ENCODE data around the gene SPPL2B.

SPPL2B gene

DNA sequence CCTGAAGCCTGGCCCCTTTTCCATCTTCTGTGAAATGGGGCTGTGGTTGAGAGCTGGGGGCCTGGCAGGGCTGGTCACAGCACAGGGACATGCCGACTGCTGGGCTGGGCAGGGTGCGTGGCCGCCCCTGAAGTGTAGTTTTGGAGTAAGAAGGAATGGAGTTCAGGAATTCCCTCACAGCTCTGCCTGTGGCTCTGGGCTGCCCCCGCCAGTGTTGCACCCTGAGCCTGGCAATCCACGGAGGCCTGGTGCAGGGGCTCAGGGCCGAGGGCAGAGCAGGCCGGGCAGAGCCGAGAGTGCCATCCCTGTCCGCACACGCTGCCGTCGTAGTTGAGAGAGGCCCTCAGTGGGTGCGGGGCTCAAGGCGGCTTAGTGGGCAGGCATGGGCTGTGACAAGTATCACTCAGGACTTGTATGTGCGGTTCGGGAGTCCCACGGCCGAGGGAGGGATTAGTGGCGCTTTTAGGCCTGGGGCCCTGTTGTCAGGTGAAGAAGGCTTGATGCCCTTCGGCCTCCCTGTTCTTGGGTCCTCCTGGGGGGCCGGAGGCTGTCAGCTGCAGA lies 9.7 kb downstream of the SPPL2B start:
- DNase-seq (ENCODE audit: low read depth, low spot score): no peak
- ChIA-PET POLR2A (no interaction called here), CTCF (interaction anchor here (0.9 to 1.1 kb wide), 2 partner anchors 14 to 52 kb away, joined by 3 read pairs; no protein-coding TSS in a partner anchor)
- H3K4me3 ChIP-seq (ENCODE audit: low read depth, low read length): no peak overlapping the region
- TF ChIP-seq, protein P1, sequence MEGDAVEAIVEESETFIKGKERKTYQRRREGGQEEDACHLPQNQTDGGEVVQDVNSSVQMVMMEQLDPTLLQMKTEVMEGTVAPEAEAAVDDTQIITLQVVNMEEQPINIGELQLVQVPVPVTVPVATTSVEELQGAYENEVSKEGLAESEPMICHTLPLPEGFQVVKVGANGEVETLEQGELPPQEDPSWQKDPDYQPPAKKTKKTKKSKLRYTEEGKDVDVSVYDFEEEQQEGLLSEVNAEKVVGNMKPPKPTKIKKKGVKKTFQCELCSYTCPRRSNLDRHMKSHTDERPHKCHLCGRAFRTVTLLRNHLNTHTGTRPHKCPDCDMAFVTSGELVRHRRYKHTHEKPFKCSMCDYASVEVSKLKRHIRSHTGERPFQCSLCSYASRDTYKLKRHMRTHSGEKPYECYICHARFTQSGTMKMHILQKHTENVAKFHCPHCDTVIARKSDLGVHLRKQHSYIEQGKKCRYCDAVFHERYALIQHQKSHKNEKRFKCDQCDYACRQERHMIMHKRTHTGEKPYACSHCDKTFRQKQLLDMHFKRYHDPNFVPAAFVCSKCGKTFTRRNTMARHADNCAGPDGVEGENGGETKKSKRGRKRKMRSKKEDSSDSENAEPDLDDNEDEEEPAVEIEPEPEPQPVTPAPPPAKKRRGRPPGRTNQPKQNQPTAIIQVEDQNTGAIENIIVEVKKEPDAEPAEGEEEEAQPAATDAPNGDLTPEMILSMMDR (IDR thresholded peaks at IDR 0.05; ENCODE audit: insufficient read depth, low read length, missing control alignments): no peak

DNA sequence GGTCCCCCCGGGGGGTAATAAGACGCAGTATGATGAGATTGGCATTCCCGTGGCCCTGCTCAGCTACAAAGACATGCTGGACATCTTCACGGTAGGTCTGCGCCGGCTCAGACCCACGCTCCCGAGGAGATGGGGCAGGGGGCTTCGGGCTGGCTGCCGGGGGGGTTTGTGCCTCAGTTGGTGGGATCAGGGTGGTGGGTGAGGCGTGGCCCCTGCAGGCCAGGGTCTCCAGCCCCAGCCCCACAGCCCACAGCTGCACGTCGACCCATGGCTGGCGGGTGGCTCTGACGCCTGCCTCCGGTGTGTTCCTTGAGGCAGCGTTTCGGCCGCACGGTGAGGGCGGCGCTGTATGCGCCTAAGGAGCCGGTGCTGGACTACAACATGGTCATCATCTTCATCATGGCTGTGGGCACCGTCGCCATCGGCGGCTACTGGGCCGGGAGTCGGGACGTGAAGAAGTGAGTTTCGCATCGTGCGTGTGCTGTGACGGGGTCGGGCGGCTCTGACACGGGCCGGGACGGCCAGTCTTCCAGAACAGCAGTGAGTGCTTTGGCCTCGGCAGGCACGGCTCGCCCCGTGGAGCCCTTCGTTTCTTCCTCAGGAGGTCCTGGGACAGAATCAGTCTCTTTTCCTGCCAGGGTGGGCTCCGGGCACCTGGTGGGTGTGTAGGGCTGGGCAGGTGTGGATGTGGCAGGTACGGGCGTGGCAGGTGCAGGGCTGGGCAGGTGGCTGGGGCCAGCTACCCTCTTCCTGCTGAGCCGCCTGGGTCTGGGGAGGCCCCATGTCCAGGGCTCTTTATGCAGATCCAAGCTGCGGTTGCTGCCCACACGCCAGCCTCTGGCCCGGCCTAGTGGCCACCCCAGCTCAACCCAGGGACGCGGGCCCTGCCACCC lies 10.5 kb downstream of the SPPL2B start:
- CTCF ChIA-PET: no interaction called here
- no peak overlapping the region for H3K4me3 ChIP-seq (ENCODE audit: low read depth, low read length)
- no peak for DNase-seq (ENCODE audit: low read depth, low spot score)
- POLR2A ChIA-PET: no interaction called here
- TF ChIP-seq, protein P1 (IDR thresholded peaks at IDR 0.05; ENCODE audit: insufficient read depth, low read length, missing control alignments): no peak

DNA sequence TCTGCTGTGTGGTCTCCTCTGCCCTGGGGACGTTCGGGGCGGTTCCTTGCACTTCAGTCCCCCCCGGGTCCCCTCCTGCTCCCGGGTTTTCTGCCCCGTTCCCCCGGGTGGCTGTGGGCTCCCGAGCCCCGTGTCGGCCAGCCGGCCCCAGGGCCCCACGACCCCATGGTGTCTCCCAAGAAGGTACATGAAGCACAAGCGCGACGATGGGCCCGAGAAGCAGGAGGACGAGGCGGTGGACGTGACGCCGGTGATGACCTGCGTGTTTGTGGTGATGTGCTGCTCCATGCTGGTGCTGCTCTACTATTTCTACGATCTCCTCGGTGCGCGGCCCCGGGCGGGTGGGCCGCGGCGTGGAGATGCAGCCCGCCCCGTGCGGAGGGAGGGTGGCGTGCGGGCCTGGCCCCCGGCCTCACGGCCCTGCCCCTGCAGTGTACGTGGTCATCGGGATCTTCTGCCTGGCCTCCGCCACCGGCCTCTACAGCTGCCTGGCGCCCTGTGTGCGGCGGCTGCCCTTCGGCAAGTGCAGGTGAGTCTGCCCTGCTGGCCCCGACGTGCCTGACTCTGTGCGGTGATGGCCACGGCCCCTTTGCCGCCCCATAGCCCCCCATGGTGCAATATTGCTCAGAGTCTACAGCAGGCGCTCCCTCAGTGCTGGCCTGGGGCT lies 11.3 kb downstream of the SPPL2B start:
- no peak overlapping the region for H3K4me3 ChIP-seq (ENCODE audit: low read depth, low read length)
- ChIA-PET CTCF (no interaction called here), POLR2A (no interaction called here)
- no peak for DNase-seq (ENCODE audit: low read depth, low spot score)
- TF ChIP-seq, protein P1 (IDR thresholded peaks at IDR 0.05; ENCODE audit: insufficient read depth, low read length, missing control alignments): no peak

DNA sequence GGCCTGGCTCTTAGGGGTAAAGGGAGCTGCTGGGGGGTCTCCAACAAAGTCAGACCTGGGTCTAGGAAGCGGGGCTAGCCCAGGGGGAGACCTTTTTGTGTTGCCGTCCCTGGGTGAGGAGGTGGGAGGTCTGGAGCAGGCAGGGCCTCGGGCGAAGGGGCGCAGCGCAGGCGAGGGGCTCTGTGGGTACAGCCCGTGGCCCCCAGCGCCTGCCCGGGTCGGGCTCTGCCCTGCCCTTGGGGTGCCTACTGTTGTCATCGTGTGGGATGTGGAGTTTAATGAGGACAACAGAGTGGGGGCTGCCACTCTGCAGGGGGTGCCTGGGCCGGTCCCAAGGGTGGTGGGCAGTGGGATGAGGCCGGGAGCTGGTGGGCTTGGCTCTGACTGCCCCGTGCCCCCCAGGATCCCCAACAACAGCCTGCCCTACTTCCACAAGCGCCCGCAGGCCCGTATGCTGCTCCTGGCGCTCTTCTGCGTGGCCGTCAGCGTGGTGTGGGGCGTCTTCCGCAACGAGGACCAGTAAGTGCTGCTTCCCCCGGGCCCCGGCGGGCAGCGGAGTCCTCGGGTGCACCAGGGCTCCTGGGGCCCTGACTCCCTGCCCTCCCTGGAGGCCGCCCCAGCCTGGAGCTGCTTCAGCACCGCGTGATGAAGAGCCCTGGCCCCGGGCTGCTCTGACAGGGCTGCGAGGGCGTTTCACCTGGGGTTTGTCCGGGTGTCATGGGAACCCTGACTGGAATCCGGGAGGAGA lies 12.2 kb downstream of the SPPL2B start:
- TF ChIP-seq, protein P1 (IDR thresholded peaks at IDR 0.05; ENCODE audit: insufficient read depth, low read length, missing control alignments): no peak
- no peak for DNase-seq (ENCODE audit: low read depth, low spot score)
- ChIA-PET POLR2A (no interaction called here), CTCF (no interaction called here)
- no peak overlapping the region for H3K4me3 ChIP-seq (ENCODE audit: low read depth, low read length)

DNA sequence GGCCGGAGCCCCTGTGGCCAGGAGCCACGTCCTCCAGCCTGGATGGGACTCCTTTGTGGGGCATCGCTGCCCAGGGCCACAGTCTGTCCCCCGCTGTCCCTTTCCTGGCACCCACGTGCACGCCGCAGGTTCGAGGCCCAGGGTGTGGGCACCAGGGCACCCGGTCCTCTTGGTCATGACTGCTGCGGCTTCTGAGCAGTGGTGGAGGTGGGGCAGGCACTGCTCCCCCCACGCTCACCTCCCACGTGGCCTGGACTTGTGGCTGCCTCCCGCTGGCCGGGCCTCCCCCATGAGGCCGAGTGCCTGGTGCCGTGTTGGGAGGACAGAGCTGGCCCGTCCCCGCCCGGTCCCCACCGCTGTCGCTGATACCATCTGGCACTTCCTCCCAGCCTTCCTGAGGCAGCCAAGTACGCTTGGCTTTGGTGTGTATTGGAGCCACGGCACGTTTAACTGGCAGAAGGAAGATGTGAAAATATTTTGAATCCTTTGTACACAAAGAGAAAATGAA lies 12.8 kb downstream of the SPPL2B start:
- CTCF ChIA-PET: no interaction called here
- POLR2A ChIA-PET: no interaction called here
- H3K4me3 ChIP-seq (ENCODE audit: low read depth, low read length): no peak overlapping the region
- no peak for DNase-seq (ENCODE audit: low read depth, low spot score)
- TF ChIP-seq, protein P1 (IDR thresholded peaks at IDR 0.05; ENCODE audit: insufficient read depth, low read length, missing control alignments): no peak
